ENCODE data around the gene MED19. TPM values are rescaled to one million over a fixed set of nuclear protein-coding genes. Genes with fewer than 3 reads are reported as not detected.

MED19 gene
- 10 to 100 TPM in 3 of 4 donors, 1 to 10 TPM in 1; 5.8 to 26.1 (median 11.8) TPM for total RNA-seq

- H3K4me1 ChIP-seq, result peaks cover 33 to 44% (median 39%) of the 10 kb centered on the region in 4 donors
- peak within 1 kb of the TSS; percentile 89 to 96 (median 92) for H3K27ac ChIP-seq (replicated peaks in 1 of 4)
- H3K36me3 ChIP-seq, result peaks cover 0 to 14% (median 5%) of the 10 kb centered on the region in 4 donors
- intact Hi-C loops (cut with DNase I), result loop anchor here (2.0 kb wide), 1 partner anchor 41 kb away; no protein-coding TSS in a partner anchor
- H3K9me3 ChIP-seq, result no peaks in the 10 kb centered on the region
- TF ChIP-seq CTCF (IDR thresholded peaks at IDR 0.05) (no peak), EP300 (IDR thresholded peaks at IDR 0.05) (no peak), POLR2A (IDR thresholded peaks at IDR 0.05; ENCODE audit: low read depth) (no peak), POLR2AphosphoS5 (IDR thresholded peaks at IDR 0.05) (peak in 1 of 2 donors; percentile 87)
- H3K27me3 ChIP-seq, result no peaks in the 10 kb centered on the region
- peak within 1 kb of the TSS; percentile 88 to 98 (median 90) for H3K4me3 ChIP-seq
- WGBS, result 15% methylated on average over 22 of the region's 51 CpGs
- DNase-seq (ENCODE audit: extremely low spot score), result peak; percentile 97
These were observed at the start of gene MED19 for GRCh38 chr11:57711414-57712255. Gene MED19, minus strand, starts transcription at chr11:57712215. Its CDS starts 36 bp downstream, at chr11:57712179.

GRCh38 chr11:57758174-57758573 lies 46.2 kb upstream of the MED19 start:
- TF ChIP-seq POLR2AphosphoS5 (IDR thresholded peaks at IDR 0.05) (no peak), POLR2A (IDR thresholded peaks at IDR 0.05; ENCODE audit: low read depth) (no peak), CTCF (IDR thresholded peaks at IDR 0.05) (no peak), EP300 (IDR thresholded peaks at IDR 0.05) (no peak)
- H3K27ac ChIP-seq (replicated peaks in 1 of 4), result no peak overlapping the region
- peaks cover 0 to 5% (median under 1%) of the 10 kb centered on the region in 4 donors for H3K4me1 ChIP-seq
- no peaks in the 10 kb centered on the region for H3K36me3 ChIP-seq
- no peaks in the 10 kb centered on the region for H3K9me3 ChIP-seq
- no peak overlapping the region for H3K4me3 ChIP-seq
- no peaks in the 10 kb centered on the region for H3K27me3 ChIP-seq
- no peak for DNase-seq (ENCODE audit: extremely low spot score)
- 89% methylated on average over 3 of the region's 3 CpGs for WGBS
- intact Hi-C loops (cut with DNase I), result no loop called here

- H3K4me3 ChIP-seq, result no peak overlapping the region
- peaks cover 0 to 8% (median 0%) of the 10 kb centered on the region in 4 donors for H3K36me3 ChIP-seq
- no peak overlapping the region for H3K27ac ChIP-seq (replicated peaks in 1 of 4)
- TF ChIP-seq POLR2A (IDR thresholded peaks at IDR 0.05; ENCODE audit: low read depth) (no peak), POLR2AphosphoS5 (IDR thresholded peaks at IDR 0.05) (no peak), CTCF (IDR thresholded peaks at IDR 0.05) (no peak), EP300 (IDR thresholded peaks at IDR 0.05) (no peak)
- peaks cover 4 to 10% (median 8%) of the 10 kb centered on the region in 4 donors for H3K4me1 ChIP-seq
- intact Hi-C loops (cut with DNase I), result no loop called here
- no peaks in the 10 kb centered on the region for H3K9me3 ChIP-seq
- 94% methylated on average over 28 of the region's 30 CpGs for WGBS
- DNase-seq (ENCODE audit: extremely low spot score), result no peak
- H3K27me3 ChIP-seq, result no peaks in the 10 kb centered on the region
These were observed 40.9 kb upstream of the MED19 start for GRCh38 chr11:57752954-57753353.

GRCh38 chr11:57751676-57752253 lies 39.8 kb upstream of the MED19 start, which contains the start of gene BTBD18:
Gene BTBD18, minus strand, starts transcription at chr11:57751819. Its CDS starts 631 bp downstream, at chr11:57751188.
- H3K4me3 ChIP-seq, result no peak within 1 kb of the TSS
- intact Hi-C loops (cut with DNase I), result no loop called here
- no peaks in the 10 kb centered on the region for H3K27me3 ChIP-seq
- H3K4me1 ChIP-seq, result peaks cover 4 to 8% (median 7%) of the 10 kb centered on the region in 4 donors
- H3K36me3 ChIP-seq, result peaks cover 0 to 13% (median 3%) of the 10 kb centered on the region in 4 donors
- H3K27ac ChIP-seq (replicated peaks in 1 of 4), result no peak within 1 kb of the TSS
- H3K9me3 ChIP-seq, result no peaks in the 10 kb centered on the region
- 57% methylated on average over 10 of the region's 10 CpGs for WGBS
- DNase-seq (ENCODE audit: extremely low spot score), result no peak
- TF ChIP-seq CTCF (IDR thresholded peaks at IDR 0.05) (peak; percentile 12 to 40 (median 29)), POLR2A (IDR thresholded peaks at IDR 0.05; ENCODE audit: low read depth) (no peak), EP300 (IDR thresholded peaks at IDR 0.05) (no peak), POLR2AphosphoS5 (IDR thresholded peaks at IDR 0.05) (no peak)

Data from esophagus muscularis mucosa (tissue), 4 donors.